HFFc6 (cell line): ENCODE data around the gene EPS8L2. TPM values are rescaled to one million over a fixed set of nuclear protein-coding genes. Genes with fewer than 3 reads are reported as not detected.

Experiments
- DNase-seq: peaks from one replicate; pipeline ENCODE4 v3.0.0-alpha.2; 2018
- H3K27ac Mint-ChIP-seq: 2 replicates; pipeline ENCODE4 v1.8.0; 2020; ENCODE audit warnings: mild to moderate bottlenecking, mixed read lengths
- H3K27me3 Mint-ChIP-seq: 2 replicates; pipeline ENCODE4 v1.8.0; 2021; ENCODE audit warnings: mild to moderate bottlenecking, moderate library complexity, mixed read lengths; ENCODE audit not compliant: insufficient read depth
- H3K36me3 Mint-ChIP-seq: 2 replicates; pipeline ENCODE4 v1.8.0; 2021; ENCODE audit warnings: low read depth, mixed read lengths
- H3K4me1 Mint-ChIP-seq: 2 replicates; pipeline ENCODE4 v1.8.0; 2020; ENCODE audit warnings: low read depth, mixed read lengths
- H3K4me3 Mint-ChIP-seq: 2 replicates; pipeline ENCODE4 v1.8.0; 2020; ENCODE audit warnings: mild to moderate bottlenecking, moderate library complexity, mixed read lengths
- H3K9me3 Mint-ChIP-seq: 2 replicates; pipeline ENCODE4 v1.8.0; 2020; ENCODE audit warnings: mild to moderate bottlenecking, mixed read lengths
- CTCF ChIP-seq: fragments of 200-600 bp; sonication (generic); IDR thresholded peaks from 2 replicates; pipeline ENCODE4 v1.5.0; 2021; ENCODE audit warnings: antibody characterized with exemption, mild to moderate bottlenecking
- total RNA-seq, 6 experiments: library from RNA; stranded (reverse); fragmentation: NEBNext Ultra II Directional; extraction: Animal tissue kit (Norgen Biotek cat#: 25700); gene quantifications; 2 replicates in 1 of 6; 3 replicates in 5 of 6; pipeline ENCODE4 v1.2.3, GENCODE V29; 2021

The EPS8L2 gene
- total RNA-seq, 6 experiments from 2014 or later, result 55.5 to 70.1 (median 65.1) TPM

- TF ChIP-seq CTCF, result no peak
- Mint-ChIP-seq H3K27me3 (peaks cover 1% of the 10 kb centered on the region), H3K9me3 (no peaks in the 10 kb centered on the region), H3K36me3 (no peaks in the 10 kb centered on the region; the same call in 1 of the 2 replicates), H3K27ac (peak overlapping the region; percentile 95), H3K4me3 (peak overlapping the region; percentile 94; the same call in 1 of the 2 replicates), H3K4me1 (peaks cover 40% of the 10 kb centered on the region)
- no peak for DNase-seq
Measured at GRCh38 chr11:698493-699115, 7.4 kb upstream of the EPS8L2 start.

- no peak overlapping the region for H3K4me3 Mint-ChIP-seq
- H3K27me3 Mint-ChIP-seq, result no peaks in the 10 kb centered on the region; the same call in none of the 2 replicates
- H3K27ac Mint-ChIP-seq, result peak overlapping the region; percentile 26; the same call in 1 of the 2 replicates
- no peak for TF ChIP-seq CTCF
- peaks cover 38% of the 10 kb centered on the region for H3K4me1 Mint-ChIP-seq
- DNase-seq, result no peak
- H3K9me3 Mint-ChIP-seq, result no peaks in the 10 kb centered on the region
- H3K36me3 Mint-ChIP-seq, result no peaks in the 10 kb centered on the region; the same call in 1 of the 2 replicates
Measured at GRCh38 chr11:699116-699508, 6.9 kb upstream of the EPS8L2 start.

- Mint-ChIP-seq H3K27ac (no peak overlapping the region), H3K9me3 (no peaks in the 10 kb centered on the region), H3K27me3 (no peaks in the 10 kb centered on the region; the same call in none of the 2 replicates), H3K36me3 (no peaks in the 10 kb centered on the region; the same call in 1 of the 2 replicates), H3K4me3 (no peak overlapping the region), H3K4me1 (peaks cover 38% of the 10 kb centered on the region)
- TF ChIP-seq CTCF, result no peak
- DNase-seq, result no peak
Measured at GRCh38 chr11:699753-700152, 6.3 kb upstream of the EPS8L2 start.

GRCh38 chr11:701741-702461 lies 4.1 kb upstream of the EPS8L2 start:
- Mint-ChIP-seq H3K4me3 (no peak overlapping the region), H3K9me3 (no peaks in the 10 kb centered on the region), H3K4me1 (peaks cover 30% of the 10 kb centered on the region), H3K36me3 (no peaks in the 10 kb centered on the region; the same call in 1 of the 2 replicates), H3K27ac (no peak overlapping the region), H3K27me3 (no peaks in the 10 kb centered on the region; the same call in none of the 2 replicates)
- DNase-seq, result no peak
- TF ChIP-seq CTCF, result no peak

- H3K27ac Mint-ChIP-seq, result 0 out of 2 replicates have a peak overlapping the region, but pooled peaks have one; percentile 7
- H3K27me3 Mint-ChIP-seq, result peaks cover 2% of the 10 kb centered on the region
- no peak overlapping the region for H3K4me3 Mint-ChIP-seq
- H3K36me3 Mint-ChIP-seq, result no peaks in the 10 kb centered on the region; the same call in 1 of the 2 replicates
- DNase-seq, result no peak
- no peaks in the 10 kb centered on the region for H3K9me3 Mint-ChIP-seq
- H3K4me1 Mint-ChIP-seq, result peaks cover 22% of the 10 kb centered on the region
- no peak for TF ChIP-seq CTCF
Measured at GRCh38 chr11:702462-703461, 3.3 kb upstream of the EPS8L2 start.
